Measurements from ENCODE around the gene BCL7A. TPM values are rescaled to one million over a fixed set of nuclear protein-coding genes. Genes with fewer than 3 reads are reported as not detected.

Gene BCL7A
- total RNA-seq, 4 donors from 2014 or later = 15.9 to 30.9 (median 22.7) TPM

GRCh38 chr12:122059203-122059960, 37.7 kb downstream of the BCL7A start:
- Histone ChIP-seq H3K27ac (no peak overlapping the region), H3K27me3 (no peaks in the 10 kb centered on the region), H3K4me1 (peaks cover 24% of the 10 kb centered on the region), H3K36me3 (peaks cover 51% of the 10 kb centered on the region), H3K9me3 (no peaks in the 10 kb centered on the region), H3K4me3 (no peak overlapping the region)
- WGBS = 89% methylated on average over 25 of the region's 28 CpGs
- no peak for DNase-seq (ENCODE audit: low spot score in 2 of 2)
- no peak for TF ChIP-seq EP300 (IDR thresholded peaks at IDR 0.05)
- no peak for TF ChIP-seq POLR2AphosphoS5 (IDR thresholded peaks at IDR 0.05)
- no peak for TF ChIP-seq POLR2A (IDR thresholded peaks at IDR 0.05)
- no peak for TF ChIP-seq CTCF (IDR thresholded peaks at IDR 0.05)

GRCh38 chr12:122060081-122060501, 38.4 kb downstream of the BCL7A start:
- no peak for TF ChIP-seq EP300 (IDR thresholded peaks at IDR 0.05)
- TF ChIP-seq CTCF (IDR thresholded peaks at IDR 0.05) = no peak
- Histone ChIP-seq H3K9me3 (no peaks in the 10 kb centered on the region), H3K27me3 (no peaks in the 10 kb centered on the region), H3K27ac (no peak overlapping the region), H3K36me3 (peaks cover 49% of the 10 kb centered on the region), H3K4me3 (no peak overlapping the region), H3K4me1 (peaks cover 29% of the 10 kb centered on the region)
- DNase-seq (ENCODE audit: low spot score in 2 of 2) = no peak
- WGBS = 75% methylated on average over 15 of the region's 22 CpGs

GRCh38 chr12:122061253-122061652, 39.6 kb downstream of the BCL7A start:
- no peak for TF ChIP-seq EP300 (IDR thresholded peaks at IDR 0.05)
- no peak for TF ChIP-seq POLR2AphosphoS5 (IDR thresholded peaks at IDR 0.05)
- TF ChIP-seq CTCF (IDR thresholded peaks at IDR 0.05) = no peak
- TF ChIP-seq POLR2A (IDR thresholded peaks at IDR 0.05) = no peak
- 87% methylated on average over 7 of the region's 23 CpGs for WGBS
- no peak for DNase-seq (ENCODE audit: low spot score in 2 of 2)
- H3K36me3 ChIP-seq = peaks cover 42% of the 10 kb centered on the region
- peaks cover 29% of the 10 kb centered on the region for H3K4me1 ChIP-seq
- H3K9me3 ChIP-seq = no peaks in the 10 kb centered on the region
- H3K27ac ChIP-seq = no peak overlapping the region
- H3K27me3 ChIP-seq = no peaks in the 10 kb centered on the region
- H3K4me3 ChIP-seq = no peak overlapping the region

GRCh38 chr12:122062832-122063693, 41.4 kb downstream of the BCL7A start:
- Histone ChIP-seq H3K36me3 (peaks cover 24% of the 10 kb centered on the region), H3K4me3 (no peak overlapping the region), H3K4me1 (peaks cover 33% of the 10 kb centered on the region), H3K27ac (peak overlapping the region; percentile 71), H3K27me3 (no peaks in the 10 kb centered on the region), H3K9me3 (no peaks in the 10 kb centered on the region)
- DNase-seq (ENCODE audit: low spot score in 2 of 2) = no peak
- no peak for TF ChIP-seq POLR2AphosphoS5 (IDR thresholded peaks at IDR 0.05)
- TF ChIP-seq EP300 (IDR thresholded peaks at IDR 0.05) = no peak
- no peak for TF ChIP-seq POLR2A (IDR thresholded peaks at IDR 0.05)
- no peak for TF ChIP-seq CTCF (IDR thresholded peaks at IDR 0.05)
- WGBS = 18% methylated on average over 19 of the region's 19 CpGs

GRCh38 chr12:122063694-122064024, 42.0 kb downstream of the BCL7A start:
- WGBS = 65% methylated on average over 6 of the region's 6 CpGs
- TF ChIP-seq POLR2A (IDR thresholded peaks at IDR 0.05) (no peak), POLR2AphosphoS5 (IDR thresholded peaks at IDR 0.05) (no peak), CTCF (IDR thresholded peaks at IDR 0.05) (no peak), EP300 (IDR thresholded peaks at IDR 0.05) (no peak)
- Histone ChIP-seq H3K4me3 (no peak overlapping the region), H3K4me1 (peaks cover 39% of the 10 kb centered on the region), H3K27ac (peak overlapping the region; percentile 71), H3K36me3 (peaks cover 20% of the 10 kb centered on the region), H3K9me3 (no peaks in the 10 kb centered on the region), H3K27me3 (no peaks in the 10 kb centered on the region)
- DNase-seq (ENCODE audit: low spot score in 2 of 2) = no peak

Data from suprapubic skin (tissue), 4 donors.